T-helper 2 cell treated with Interferon-gamma antibody and Interleukin-4, amounts not matched to agents 100 ng/mL and 5 ng/mL, for 36 hours (primary cell): ENCODE results near the gene SDCCAG8. TPM values are rescaled to one million over a fixed set of nuclear protein-coding genes. Genes with fewer than 3 reads are reported as not detected.

ENCODE experiments used
- intact Hi-C: fragments of 100-400 bp; cut with micrococcal nuclease; formaldehyde crosslinking; loops from one replicate; pipeline ENCODE4 v1.15.1; 2023
- total RNA-seq: library from RNA; stranded (reverse); gene quantifications from 2 replicates; pipeline ENCODE4 v1.2.3, GENCODE V29; 2022

SDCCAG8 gene
- total RNA-seq, 1 donor from 2014 or later, result 23.7 TPM

- intact Hi-C loops, result loop anchor here (10.0 kb wide), 2 partner anchors 159 to 1041 kb away; partner anchors contain the start of genes ADSS2, CEP170 and SDCCAG8
These were observed 157.8 kb downstream of the SDCCAG8 start for GRCh38 chr1:243413431-243414151.

GRCh38 chr1:243414152-243414494, 158.3 kb downstream of the SDCCAG8 start:
- intact Hi-C loops, result loop anchor here (10.0 kb wide), 2 partner anchors 159 to 1041 kb away; partner anchors contain the start of genes ADSS2, CEP170 and SDCCAG8

- intact Hi-C loops, result loop anchor here (5.0 to 10.0 kb wide), 3 partner anchors 161 to 1039 kb away; partner anchors contain the start of genes ADSS2, CEP170 and SDCCAG8
These were observed 160.0 kb downstream of the SDCCAG8 start for GRCh38 chr1:243415663-243416408.

- intact Hi-C loops, result loop anchor here (5.0 to 10.0 kb wide), 3 partner anchors 162 to 1038 kb away; partner anchors contain the start of genes ADSS2, CEP170 and SDCCAG8
These were observed 160.7 kb downstream of the SDCCAG8 start for GRCh38 chr1:243416495-243416894.

GRCh38 chr1:243420016-243420945, 164.4 kb downstream of the SDCCAG8 start:
- intact Hi-C loops, result loop anchor here (2.0 to 5.0 kb wide), 4 partner anchors 177 to 1551 kb away; no protein-coding TSS in a partner anchor

- intact Hi-C loops, result loop anchor here (2.0 to 5.0 kb wide), 4 partner anchors 176 to 1550 kb away; no protein-coding TSS in a partner anchor
These were observed 165.3 kb downstream of the SDCCAG8 start for GRCh38 chr1:243420946-243421685.

- intact Hi-C loops, result loop anchor here (2.0 to 5.0 kb wide), 4 partner anchors 176 to 1549 kb away; no protein-coding TSS in a partner anchor
These were observed 165.9 kb downstream of the SDCCAG8 start for GRCh38 chr1:243421784-243422183.

- intact Hi-C loops, result loop anchor here (5.0 kb wide), 3 partner anchors 175 to 850 kb away; no protein-coding TSS in a partner anchor
These were observed 166.5 kb downstream of the SDCCAG8 start for GRCh38 chr1:243422362-243422761.

- intact Hi-C loops, result no loop called here
These were observed 172.2 kb downstream of the SDCCAG8 start for GRCh38 chr1:243428084-243428483.

- intact Hi-C loops, result no loop called here
These were observed 172.9 kb downstream of the SDCCAG8 start for GRCh38 chr1:243428617-243429342.

- intact Hi-C loops, result no loop called here
These were observed 175.8 kb downstream of the SDCCAG8 start for GRCh38 chr1:243431591-243431990.

- intact Hi-C loops, result no loop called here
These were observed 176.3 kb downstream of the SDCCAG8 start for GRCh38 chr1:243432136-243432535.

GRCh38 chr1:243433737-243434370, 178.0 kb downstream of the SDCCAG8 start:
- intact Hi-C loops, result no loop called here

- intact Hi-C loops, result no loop called here
These were observed 178.8 kb downstream of the SDCCAG8 start for GRCh38 chr1:243434594-243434993.

GRCh38 chr1:243435836-243436235, 180.0 kb downstream of the SDCCAG8 start:
- intact Hi-C loops, result no loop called here

GRCh38 chr1:243438146-243438545, 182.3 kb downstream of the SDCCAG8 start:
- intact Hi-C loops, result no loop called here

- intact Hi-C loops, result no loop called here
These were observed 183.0 kb downstream of the SDCCAG8 start for GRCh38 chr1:243438815-243439214.

GRCh38 chr1:243440406-243440805, 184.6 kb downstream of the SDCCAG8 start:
- intact Hi-C loops, result no loop called here

- intact Hi-C loops, result no loop called here
These were observed 185.8 kb downstream of the SDCCAG8 start for GRCh38 chr1:243441601-243442000.
